HEK293T (cell line): ENCODE results near the gene IFNW1.

Source experiments
- FOXA1 ChIP-seq: fragments of 450-650 bp; IDR thresholded peaks from 2 replicates; pipeline ENCODE4 v1.6.1; 2016; ENCODE audit warnings: mild to moderate bottlenecking
- FOXM1 ChIP-seq: fragments of 450-650 bp; IDR thresholded peaks from 2 replicates; pipeline ENCODE4 v1.6.1; 2017; ENCODE audit warnings: mild to moderate bottlenecking, borderline replicate concordance
- NFRKB ChIP-seq: fragments of 450-650 bp; IDR thresholded peaks from 2 replicates; pipeline ENCODE4 v1.6.1; 2016; ENCODE audit warnings: mild to moderate bottlenecking, moderate library complexity
- SP1 ChIP-seq: fragments of 450-650 bp; IDR thresholded peaks from 2 replicates; pipeline ENCODE4 v1.6.1; 2017
- ZNF384 ChIP-seq: fragments of 450-650 bp; IDR thresholded peaks from 2 replicates; pipeline ENCODE4 v1.6.1; 2016

- TF ChIP-seq NFRKB: no peak
- no peak for TF ChIP-seq FOXM1
- no peak for TF ChIP-seq ZNF384
- TF ChIP-seq FOXA1: no peak
- no peak for TF ChIP-seq SP1
These were observed 43.8 kb downstream of the IFNW1 start for GRCh38 chr9:21097817-21098216.
